Gastroesophageal sphincter (tissue), 3 donors: ENCODE measurements around the gene CENPS.

ENCODE experiments used
- CTCF ChIP-seq, 4 experiments: fragments of 200-600 bp in 2 of 4; fragments of 450-650 bp in 2 of 4; sonication (generic) in 1 of 4; IDR thresholded peaks; one replicate each; pipeline ENCODE4 v1.5.1; 2017 to 2019; ENCODE audit warnings: antibody characterized with exemption in 4 of 4, mild to moderate bottlenecking in 2 of 4, moderate library complexity in 2 of 4
- POLR2A ChIP-seq, 2 donors: fragments of 450-650 bp; IDR thresholded peaks; one replicate each; pipeline ENCODE4 v1.6.1; 2017; ENCODE audit warnings: antibody characterized with exemption in 2 of 2, mild to moderate bottlenecking in 2 of 2, moderate library complexity in 1 of 2
- POLR2AphosphoS5 ChIP-seq: sonication (generic); formaldehyde crosslinking; IDR thresholded peaks from one replicate; pipeline ENCODE4 v1.6.1; 2017; ENCODE audit warnings: antibody characterized with exemption

GRCh38 chr1:10450156-10450814 lies 20.1 kb downstream of the CENPS start:
- TF ChIP-seq CTCF (IDR thresholded peaks at IDR 0.05) (no peak), POLR2A (IDR thresholded peaks at IDR 0.05) (no peak), POLR2AphosphoS5 (no peak)
